HuH-7 (cell line): Measurements from ENCODE around the gene LYSMD4.
"Not testable (repeated sequence)": the region's sequence is repeated elsewhere in the genome, so short reads cannot be mapped to it uniquely, and the experiment has no call there.

ENCODE experiments used
- DNase-seq: peaks from one replicate; pipeline ENCODE4 v3.0.0; 2011; ENCODE audit warnings: low spot score

Gene LYSMD4

GRCh38 chr15:99733268-99734039 is at the start of gene LYSMD4:
LYSMD4 (minus strand) TSS chr15:99733437; CDS start chr15:99731999, 1,438 bp downstream.
- peak; percentile 98 for DNase-seq

- not testable (repeated sequence) for DNase-seq
Measured at GRCh38 chr15:99782029-99782428, 48.8 kb upstream of the LYSMD4 start.

- DNase-seq: no peak
Measured at GRCh38 chr15:99777144-99777543, 43.9 kb upstream of the LYSMD4 start.

- DNase-seq: no peak
Measured at GRCh38 chr15:99764522-99764921, 31.3 kb upstream of the LYSMD4 start.

GRCh38 chr15:99763827-99764226 is 30.6 kb upstream of the LYSMD4 start:
- no peak for DNase-seq

- no peak for DNase-seq
Measured at GRCh38 chr15:99762288-99762687, 29.1 kb upstream of the LYSMD4 start.

- DNase-seq: peak; percentile 70
Measured at GRCh38 chr15:99755692-99756409, 22.6 kb upstream of the LYSMD4 start.

- no peak for DNase-seq
Measured at GRCh38 chr15:99753066-99753465, 19.8 kb upstream of the LYSMD4 start.

GRCh38 chr15:99752556-99752955 is 19.3 kb upstream of the LYSMD4 start:
- DNase-seq: no peak

GRCh38 chr15:99750326-99750725 is 17.1 kb upstream of the LYSMD4 start:
- not testable (repeated sequence) for DNase-seq

GRCh38 chr15:99749386-99749785 is 16.1 kb upstream of the LYSMD4 start:
- DNase-seq: no peak

GRCh38 chr15:99745370-99746086 is 12.3 kb upstream of the LYSMD4 start:
- no peak for DNase-seq

GRCh38 chr15:99744142-99744541 is 10.9 kb upstream of the LYSMD4 start:
- no peak for DNase-seq

GRCh38 chr15:99741835-99742234 is 8.6 kb upstream of the LYSMD4 start:
- DNase-seq: no peak

GRCh38 chr15:99738021-99738847 is 5.0 kb upstream of the LYSMD4 start:
- no peak for DNase-seq

GRCh38 chr15:99736702-99737101 is 3.5 kb upstream of the LYSMD4 start:
- DNase-seq: no peak

GRCh38 chr15:99735868-99736267 is 2.6 kb upstream of the LYSMD4 start:
- DNase-seq: no peak

- DNase-seq: no peak
Measured at GRCh38 chr15:99734575-99734974, 1.3 kb upstream of the LYSMD4 start.

- not testable (repeated sequence) for DNase-seq
Measured at GRCh38 chr15:99734040-99734291, 729 bp upstream of the LYSMD4 start.

GRCh38 chr15:99732751-99733267 is 428 bp downstream of the LYSMD4 start:
- DNase-seq: peak; percentile 56

GRCh38 chr15:99732124-99732750 is 1.0 kb downstream of the LYSMD4 start:
- DNase-seq: peak; percentile 23
